B cell (primary cell): ENCODE data around the gene MIP.

ENCODE experiments used
- EZH2 ChIP-seq: IDR thresholded peaks from 2 replicates; pipeline ENCODE4 v1.6.1; 2012; ENCODE audit warnings: borderline replicate concordance, low read depth, mild to moderate bottlenecking, moderate library complexity, low read length; ENCODE audit not compliant: insufficient read depth, poor library complexity, severe bottlenecking
- TF ChIP-seq, protein P1 (sequence below): fragments of 200-600 bp; IDR thresholded peaks from one replicate; pipeline ENCODE4 v1.8.0; 2022; ENCODE audit warnings: antibody characterized with exemption, mild to moderate bottlenecking

DNA sequence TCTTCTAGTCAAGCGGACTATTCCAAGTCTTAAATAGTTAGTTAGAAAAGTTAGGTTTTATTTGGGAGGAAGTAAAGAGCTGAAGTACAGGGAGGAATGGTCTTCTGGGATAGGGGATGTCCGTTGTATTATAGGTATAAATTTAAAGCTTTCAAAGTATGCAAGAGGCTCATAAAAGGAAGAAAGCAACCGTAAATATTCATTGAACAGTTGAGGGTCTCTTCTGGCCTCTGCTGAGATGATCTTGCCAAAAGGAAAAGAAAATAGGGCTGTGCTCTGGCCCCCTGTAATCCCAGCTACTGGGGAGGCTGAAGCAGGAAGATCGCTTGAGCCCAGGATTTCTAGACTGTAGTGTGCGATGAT, 4.9 kb downstream of the MIP start:
- TF ChIP-seq, protein P1, sequence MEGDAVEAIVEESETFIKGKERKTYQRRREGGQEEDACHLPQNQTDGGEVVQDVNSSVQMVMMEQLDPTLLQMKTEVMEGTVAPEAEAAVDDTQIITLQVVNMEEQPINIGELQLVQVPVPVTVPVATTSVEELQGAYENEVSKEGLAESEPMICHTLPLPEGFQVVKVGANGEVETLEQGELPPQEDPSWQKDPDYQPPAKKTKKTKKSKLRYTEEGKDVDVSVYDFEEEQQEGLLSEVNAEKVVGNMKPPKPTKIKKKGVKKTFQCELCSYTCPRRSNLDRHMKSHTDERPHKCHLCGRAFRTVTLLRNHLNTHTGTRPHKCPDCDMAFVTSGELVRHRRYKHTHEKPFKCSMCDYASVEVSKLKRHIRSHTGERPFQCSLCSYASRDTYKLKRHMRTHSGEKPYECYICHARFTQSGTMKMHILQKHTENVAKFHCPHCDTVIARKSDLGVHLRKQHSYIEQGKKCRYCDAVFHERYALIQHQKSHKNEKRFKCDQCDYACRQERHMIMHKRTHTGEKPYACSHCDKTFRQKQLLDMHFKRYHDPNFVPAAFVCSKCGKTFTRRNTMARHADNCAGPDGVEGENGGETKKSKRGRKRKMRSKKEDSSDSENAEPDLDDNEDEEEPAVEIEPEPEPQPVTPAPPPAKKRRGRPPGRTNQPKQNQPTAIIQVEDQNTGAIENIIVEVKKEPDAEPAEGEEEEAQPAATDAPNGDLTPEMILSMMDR, result no peak
- no peak for TF ChIP-seq EZH2
